ENCODE results near the gene CYBA. TPM values are rescaled to one million over a fixed set of nuclear protein-coding genes. Genes with fewer than 3 reads are reported as not detected.

Gene CYBA
- total and polyA plus RNA-seq, 2 of the 13 experiments (the other 11 are each of a cell fraction or from before 2014, with no cell fraction given), result 196 to 250 TPM

DNA sequence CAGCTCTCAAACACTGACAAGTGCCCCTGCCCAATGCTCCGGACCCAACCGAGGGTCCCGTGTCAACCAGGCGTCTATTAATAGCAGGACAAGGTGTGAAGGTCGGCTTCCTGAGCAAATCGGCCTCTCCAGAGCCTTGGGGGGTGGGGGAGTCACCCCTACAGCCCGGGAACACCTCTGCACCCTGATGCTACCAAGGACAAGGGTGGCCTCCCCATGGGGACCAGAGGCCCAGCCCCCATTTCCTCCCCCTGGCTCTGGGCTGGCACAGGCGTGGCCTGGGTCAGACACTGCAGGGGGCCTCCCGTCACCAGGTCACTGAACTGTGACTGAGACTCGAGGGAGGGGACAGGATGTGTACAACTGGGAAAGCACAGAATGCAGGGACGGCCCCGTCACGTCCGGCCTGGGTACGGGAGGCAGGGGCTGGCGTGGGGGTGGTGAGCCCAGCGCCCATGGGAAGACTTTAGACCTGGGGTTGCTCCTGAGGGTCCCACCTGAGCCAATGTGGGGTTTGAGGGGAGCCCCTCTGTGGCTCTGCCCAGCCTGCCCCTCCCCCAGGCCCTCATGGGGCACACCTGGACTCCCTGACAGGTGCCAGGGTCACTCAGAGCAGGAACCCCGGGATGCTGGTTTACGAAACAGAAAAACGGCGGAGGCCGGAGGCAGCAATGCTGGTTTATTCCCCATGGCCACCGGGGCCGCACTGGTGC lies 579 bp upstream of the CYBA start (continued):
- TF ChIP-seq, protein P1, sequence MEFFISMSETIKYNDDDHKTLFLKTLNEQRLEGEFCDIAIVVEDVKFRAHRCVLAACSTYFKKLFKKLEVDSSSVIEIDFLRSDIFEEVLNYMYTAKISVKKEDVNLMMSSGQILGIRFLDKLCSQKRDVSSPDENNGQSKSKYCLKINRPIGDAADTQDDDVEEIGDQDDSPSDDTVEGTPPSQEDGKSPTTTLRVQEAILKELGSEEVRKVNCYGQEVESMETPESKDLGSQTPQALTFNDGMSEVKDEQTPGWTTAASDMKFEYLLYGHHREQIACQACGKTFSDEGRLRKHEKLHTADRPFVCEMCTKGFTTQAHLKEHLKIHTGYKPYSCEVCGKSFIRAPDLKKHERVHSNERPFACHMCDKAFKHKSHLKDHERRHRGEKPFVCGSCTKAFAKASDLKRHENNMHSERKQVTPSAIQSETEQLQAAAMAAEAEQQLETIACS (CRISPR knock-in tag; IDR thresholded peaks at IDR 0.05), result no peak; the same call in 1 of the 2 replicates
- TF ChIP-seq, protein P2, sequence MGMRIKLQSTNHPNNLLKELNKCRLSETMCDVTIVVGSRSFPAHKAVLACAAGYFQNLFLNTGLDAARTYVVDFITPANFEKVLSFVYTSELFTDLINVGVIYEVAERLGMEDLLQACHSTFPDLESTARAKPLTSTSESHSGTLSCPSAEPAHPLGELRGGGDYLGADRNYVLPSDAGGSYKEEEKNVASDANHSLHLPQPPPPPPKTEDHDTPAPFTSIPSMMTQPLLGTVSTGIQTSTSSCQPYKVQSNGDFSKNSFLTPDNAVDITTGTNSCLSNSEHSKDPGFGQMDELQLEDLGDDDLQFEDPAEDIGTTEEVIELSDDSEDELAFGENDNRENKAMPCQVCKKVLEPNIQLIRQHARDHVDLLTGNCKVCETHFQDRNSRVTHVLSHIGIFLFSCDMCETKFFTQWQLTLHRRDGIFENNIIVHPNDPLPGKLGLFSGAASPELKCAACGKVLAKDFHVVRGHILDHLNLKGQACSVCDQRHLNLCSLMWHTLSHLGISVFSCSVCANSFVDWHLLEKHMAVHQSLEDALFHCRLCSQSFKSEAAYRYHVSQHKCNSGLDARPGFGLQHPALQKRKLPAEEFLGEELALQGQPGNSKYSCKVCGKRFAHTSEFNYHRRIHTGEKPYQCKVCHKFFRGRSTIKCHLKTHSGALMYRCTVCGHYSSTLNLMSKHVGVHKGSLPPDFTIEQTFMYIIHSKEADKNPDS (CRISPR knock-in tag; IDR thresholded peaks at IDR 0.05), result no peak
- TF ChIP-seq U2AF1 (optimal IDR thresholded peaks at IDR 0.05; ENCODE audit: low read depth, low read length), result peak; percentile 72
- no peak for TF ChIP-seq ATF7 (IDR thresholded peaks at IDR 0.05)
- peak; percentile 91 for TF ChIP-seq ATF7 (CRISPR knock-in tag; IDR thresholded peaks at IDR 0.05)
- no peak for TF ChIP-seq ZSCAN12 (CRISPR knock-in tag; IDR thresholded peaks at IDR 0.05)
- no peak; the same call in 1 of the 2 replicates for TF ChIP-seq TOE1 (CRISPR knock-in tag; IDR thresholded peaks at IDR 0.05)
- TF ChIP-seq GLI4 (CRISPR knock-in tag; IDR thresholded peaks at IDR 0.05; ENCODE audit: borderline replicate concordance), result 0 out of 2 replicates have a peak, but pooled peaks have one; percentile 18
- TF ChIP-seq ZSCAN25 (CRISPR knock-in tag; IDR thresholded peaks at IDR 0.05), result peak; percentile 68; the same call in 1 of the 2 replicates
- peak; percentile 99 for TF ChIP-seq AKAP8 (CRISPR knock-in tag; IDR thresholded peaks at IDR 0.05)
- 0 out of 2 replicates have a peak, but pooled peaks have one; percentile 85 for TF ChIP-seq SSRP1 (CRISPR knock-in tag; IDR thresholded peaks at IDR 0.05)
- peak; percentile 91 for TF ChIP-seq FOXO1 (CRISPR knock-in tag; IDR thresholded peaks at IDR 0.05)
- TF ChIP-seq ZNF224 (CRISPR knock-in tag; IDR thresholded peaks at IDR 0.05), result no peak
- TF ChIP-seq ZNF441 (CRISPR knock-in tag; IDR thresholded peaks at IDR 0.05; ENCODE audit: borderline replicate concordance), result peak; percentile 87; the same call in 1 of the 2 replicates
- TF ChIP-seq, protein P3, sequence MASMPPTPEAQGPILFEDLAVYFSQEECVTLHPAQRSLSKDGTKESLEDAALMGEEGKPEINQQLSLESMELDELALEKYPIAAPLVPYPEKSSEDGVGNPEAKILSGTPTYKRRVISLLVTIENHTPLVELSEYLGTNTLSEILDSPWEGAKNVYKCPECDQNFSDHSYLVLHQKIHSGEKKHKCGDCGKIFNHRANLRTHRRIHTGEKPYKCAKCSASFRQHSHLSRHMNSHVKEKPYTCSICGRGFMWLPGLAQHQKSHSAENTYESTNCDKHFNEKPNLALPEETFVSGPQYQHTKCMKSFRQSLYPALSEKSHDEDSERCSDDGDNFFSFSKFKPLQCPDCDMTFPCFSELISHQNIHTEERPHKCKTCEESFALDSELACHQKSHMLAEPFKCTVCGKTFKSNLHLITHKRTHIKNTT (CRISPR knock-in tag; IDR thresholded peaks at IDR 0.05), result no peak
- peak; percentile 85 for TF ChIP-seq ASH2L (IDR thresholded peaks at IDR 0.05; ENCODE audit: insufficient read length, low read depth, low read length)
- TF ChIP-seq YEATS2 (CRISPR knock-in tag; IDR thresholded peaks at IDR 0.05; ENCODE audit: borderline replicate concordance), result peak; percentile 95; the same call in 1 of the 2 replicates
- TF ChIP-seq ETV5 (CRISPR knock-in tag; IDR thresholded peaks at IDR 0.05; ENCODE audit: borderline replicate concordance), result peak; percentile 99
- TF ChIP-seq RBFOX2 (IDR thresholded peaks at IDR 0.05; ENCODE audit: low read depth, low read length), result peak; percentile 75
- peak; percentile 70 for TF ChIP-seq KDM2A (CRISPR knock-in tag; IDR thresholded peaks at IDR 0.05; ENCODE audit: borderline replicate concordance, low read depth)
- peak; percentile 61 for TF ChIP-seq ZNF121 (CRISPR knock-in tag; IDR thresholded peaks at IDR 0.05)
